Measurements from ENCODE around the gene DGKA.
"Not testable (repeated sequence)": the region's sequence is repeated elsewhere in the genome, so short reads cannot be mapped to it uniquely, and the experiment has no call there.

Gene DGKA

DNA sequence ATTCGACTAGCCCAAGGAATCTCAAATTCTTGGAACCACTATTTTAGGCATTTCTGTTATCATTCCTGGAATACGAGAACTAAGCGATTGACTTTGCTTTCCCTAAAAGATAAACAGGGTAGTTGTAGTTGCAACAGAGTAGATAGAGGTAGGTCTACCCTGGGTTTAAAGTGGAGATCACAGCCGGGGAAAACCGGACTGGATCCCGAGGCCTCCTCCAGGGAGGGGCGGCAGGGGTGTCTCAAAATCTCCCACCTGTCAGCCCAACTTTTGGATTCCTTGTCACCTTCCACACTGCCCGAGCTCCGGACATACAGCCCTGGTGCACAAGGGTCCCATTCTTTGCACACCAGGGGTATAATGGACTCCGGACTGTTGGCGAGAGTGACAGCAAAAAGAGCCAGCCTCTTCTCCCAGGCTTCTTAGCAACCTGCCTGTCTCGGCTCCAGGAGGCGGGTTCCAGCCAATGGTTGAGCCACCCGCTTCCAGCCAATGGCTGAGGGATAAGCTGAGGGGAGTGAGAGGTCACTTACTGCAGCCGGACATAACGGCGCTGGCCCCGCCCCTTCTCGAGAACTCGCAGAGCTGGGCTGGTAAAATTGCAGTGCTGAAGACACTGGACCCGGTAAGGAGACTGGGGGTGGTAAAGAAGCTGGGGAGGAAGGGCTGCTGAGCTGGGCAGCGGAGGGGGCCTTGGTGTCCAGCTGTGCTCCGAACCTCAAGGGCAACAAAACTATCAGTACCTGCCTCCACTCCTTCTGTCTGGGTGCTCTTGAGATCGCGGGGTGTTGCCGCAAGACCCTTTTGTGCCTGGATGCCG lies 66.0 kb downstream of the DGKA start, which contains the start of gene SUOX:
TSS of gene SUOX (plus strand) at position 562 of the 820 bp plus-strand sequence. CDS start 4,946 bp downstream, outside the sequence.
- DNase-seq = peak; percentile 37 to 99 (median 95)

- peak in 3 of 56 donors; percentile 26 to 37 (median 33) for DNase-seq
These were observed 66.5 kb downstream of the DGKA start for GRCh38 chr12:55997535-55997859.

DNA sequence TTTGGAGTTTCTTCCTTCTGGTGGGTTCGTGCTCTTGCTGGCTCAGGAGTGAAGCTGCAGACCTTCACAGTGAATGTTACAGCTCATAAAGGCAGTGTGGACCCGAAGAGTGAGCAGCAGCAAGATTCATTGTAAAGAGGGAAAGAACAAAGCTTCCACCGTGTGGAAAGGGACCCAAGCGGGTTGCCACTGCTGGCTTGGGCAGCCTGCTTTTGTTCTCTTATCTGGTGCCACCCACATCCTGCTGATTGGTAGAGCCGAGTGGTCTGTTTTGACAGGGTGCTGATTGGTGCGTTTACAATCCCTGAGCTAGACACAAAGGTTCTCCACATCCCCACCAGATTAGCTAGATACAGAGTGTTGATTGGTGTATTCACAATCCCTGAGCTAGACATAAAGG lies 68.6 kb downstream of the DGKA start:
- not testable (repeated sequence) for DNase-seq

DNA sequence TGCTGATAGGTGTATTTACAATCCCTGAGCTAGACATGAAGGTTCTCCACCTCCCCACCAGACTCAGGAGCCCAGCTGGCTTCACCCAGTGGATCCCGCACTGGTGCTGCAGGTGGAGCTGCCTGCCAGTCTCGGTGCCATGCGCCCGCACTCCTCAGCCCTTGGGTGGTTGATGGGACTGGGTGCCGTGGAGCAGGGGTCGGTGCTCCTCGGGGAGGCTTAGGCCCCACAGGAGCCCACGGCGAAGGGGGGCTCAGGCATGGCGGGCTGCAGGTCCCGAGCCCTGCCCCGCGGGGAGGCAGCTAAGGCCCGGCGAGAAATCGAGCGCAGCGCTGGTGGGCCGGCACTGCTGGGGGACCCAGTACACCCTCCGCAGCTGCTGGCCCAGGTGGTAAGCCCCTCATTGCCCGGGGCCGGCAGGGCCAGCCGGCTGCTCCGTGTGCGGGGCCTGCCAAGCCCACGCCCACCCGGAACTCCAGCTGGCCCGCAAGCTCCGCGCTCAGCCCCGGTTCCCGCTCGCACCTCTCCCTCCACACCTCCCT lies 69.1 kb downstream of the DGKA start:
- not testable (repeated sequence) for DNase-seq

DNA sequence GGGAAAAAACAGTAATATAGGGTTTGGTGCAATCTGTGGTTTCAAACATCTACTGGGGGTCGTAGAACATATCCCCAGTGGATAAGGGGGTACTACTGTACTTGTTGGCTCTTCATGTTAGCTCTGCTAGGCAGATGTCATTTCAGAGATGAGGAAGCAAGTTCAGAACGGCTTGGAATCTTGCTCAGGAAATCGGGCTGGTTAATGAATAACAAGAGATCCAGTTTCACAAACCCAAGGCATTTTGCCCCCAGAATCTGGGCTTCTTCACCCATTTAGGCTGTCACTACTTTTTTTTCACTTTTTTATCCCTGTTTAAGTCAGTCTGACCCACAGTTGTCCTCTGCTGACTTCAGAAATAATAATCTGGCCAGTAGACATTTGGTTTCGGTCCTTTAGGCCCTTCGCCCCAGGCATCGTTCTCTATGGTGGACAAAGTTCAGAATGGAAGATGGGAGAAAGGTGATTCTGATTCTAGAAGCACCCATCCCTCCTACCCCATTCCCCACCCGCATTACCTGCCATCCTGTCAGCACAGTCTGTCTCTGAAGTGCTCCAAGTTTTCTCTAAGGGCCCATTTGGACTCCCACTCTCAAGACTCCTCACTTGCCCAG lies 70.6 kb downstream of the DGKA start:
- DNase-seq = no peak

- DNase-seq = not testable (repeated sequence)
These were observed 72.4 kb downstream of the DGKA start for GRCh38 chr12:56003376-56003775.
